H9 (cell line): Measurements from ENCODE around the gene DTWD1. TPM values are rescaled to one million over a fixed set of nuclear protein-coding genes. Genes with fewer than 3 reads are reported as not detected.

ENCODE experiments used
- DNase-seq: peaks from one replicate; pipeline ENCODE4 v3.0.0-alpha.2; 2017
- H2AFZ ChIP-seq: one replicate; pipeline ENCODE4 v1.6.1; 2013; ENCODE audit warnings: mild to moderate bottlenecking, low read length, control low read depth, moderate library complexity
- H2AK5ac ChIP-seq: 2 replicates; pipeline ENCODE4 v1.6.1; 2013; ENCODE audit warnings: low read length, control low read depth, mixed read lengths; ENCODE audit not compliant: insufficient read length
- H2BK120ac ChIP-seq: one replicate; pipeline ENCODE4 v1.6.1; 2013; ENCODE audit warnings: low read depth, mild to moderate bottlenecking, low read length, control low read depth, inconsistent platforms; ENCODE audit not compliant: poor library complexity, severe bottlenecking
- H2BK12ac ChIP-seq: 2 replicates; pipeline ENCODE4 v1.6.1; 2013; ENCODE audit warnings: low read length, control low read depth, mixed read lengths, low read depth; ENCODE audit not compliant: insufficient read length
- H2BK15ac ChIP-seq: 2 replicates; pipeline ENCODE4 v1.6.1; 2013; ENCODE audit warnings: low read depth, low read length, control low read depth
- H2BK20ac ChIP-seq: one replicate; pipeline ENCODE4 v1.6.1; 2013; ENCODE audit warnings: low read depth, mild to moderate bottlenecking, low read length, control low read depth, inconsistent platforms; ENCODE audit not compliant: poor library complexity, severe bottlenecking
- H2BK5ac ChIP-seq: 2 replicates; pipeline ENCODE4 v1.6.1; 2013; ENCODE audit warnings: low read length, control low read depth, mixed read lengths; ENCODE audit not compliant: insufficient read length
- H3K14ac ChIP-seq: 2 replicates; pipeline ENCODE4 v1.6.1; 2013; ENCODE audit warnings: low read length, control low read depth; ENCODE audit not compliant: insufficient read depth
- H3K18ac ChIP-seq: 2 replicates; pipeline ENCODE4 v1.6.1; 2013; ENCODE audit warnings: low read depth, mild to moderate bottlenecking, mixed read lengths, low read length, control low read depth; ENCODE audit not compliant: insufficient read length
- H3K23ac ChIP-seq: 2 replicates; pipeline ENCODE4 v1.6.1; 2013; ENCODE audit warnings: low read length, control low read depth, mixed read lengths, low read depth; ENCODE audit not compliant: insufficient read length
- H3K23me2 ChIP-seq: 2 replicates; pipeline ENCODE4 v1.6.1; 2013; ENCODE audit warnings: low read depth, mild to moderate bottlenecking, mixed read lengths, low read length, control low read depth; ENCODE audit not compliant: insufficient read length, poor library complexity, severe bottlenecking
- H3K27ac ChIP-seq: 2 replicates; pipeline ENCODE4 v1.5.1; 2013; ENCODE audit warnings: low read length, control low read depth, mixed read lengths, low read depth; ENCODE audit not compliant: insufficient read length
- H3K27me3 ChIP-seq: 2 replicates; pipeline ENCODE4 v1.6.1; 2013; ENCODE audit warnings: low read length, control low read depth, inconsistent platforms; ENCODE audit not compliant: insufficient read depth
- H3K4ac ChIP-seq: 2 replicates; pipeline ENCODE4 v1.6.1; 2013; ENCODE audit warnings: low read depth, mild to moderate bottlenecking, control low read depth, inconsistent platforms, low read length, moderate library complexity
- H3K4me1 ChIP-seq: 2 replicates; pipeline ENCODE4 v1.6.1; 2013; ENCODE audit warnings: low read length, control low read depth, inconsistent platforms; ENCODE audit not compliant: insufficient read depth
- H3K4me2 ChIP-seq: 2 replicates; pipeline ENCODE4 v1.6.1; 2013; ENCODE audit warnings: low read length, control low read depth, mixed read lengths; ENCODE audit not compliant: insufficient read length, insufficient read depth
- H3K56ac ChIP-seq: 2 replicates; pipeline ENCODE4 v1.6.1; 2013; ENCODE audit warnings: low read depth, mild to moderate bottlenecking, mixed read lengths, low read length, control low read depth; ENCODE audit not compliant: insufficient read length
- H3K79me1 ChIP-seq: 2 replicates; pipeline ENCODE4 v1.6.1; 2013; ENCODE audit warnings: low read depth, mild to moderate bottlenecking, moderate library complexity, low read length, control low read depth, inconsistent platforms; ENCODE audit not compliant: insufficient read depth, poor library complexity, severe bottlenecking
- H3K79me2 ChIP-seq: 2 replicates; pipeline ENCODE4 v1.6.1; 2013; ENCODE audit warnings: low read length, control low read depth, inconsistent platforms; ENCODE audit not compliant: insufficient read depth
- H3K9ac ChIP-seq: 2 replicates; pipeline ENCODE4 v1.6.1; 2013; ENCODE audit warnings: low read length, control low read depth, mixed read lengths; ENCODE audit not compliant: insufficient read length; ENCODE audit errors: extremely low read depth
- H3K9me3 ChIP-seq: one replicate; pipeline ENCODE4 v1.6.1; 2013; ENCODE audit warnings: low read depth, low read length, inconsistent platforms; ENCODE audit not compliant: control insufficient read depth
- H3T11ph ChIP-seq: one replicate; pipeline ENCODE4 v1.6.1; 2013; ENCODE audit warnings: mild to moderate bottlenecking, low read length, control low read depth, inconsistent platforms
- H4K20me1 ChIP-seq: one replicate; pipeline ENCODE4 v1.6.1; 2013; ENCODE audit not compliant: control insufficient read depth, insufficient read length, insufficient read depth
- H4K5ac ChIP-seq: 2 replicates; pipeline ENCODE4 v1.6.1; 2013; ENCODE audit warnings: low read depth, mild to moderate bottlenecking, mixed read lengths, low read length, control low read depth; ENCODE audit not compliant: insufficient read length
- H4K8ac ChIP-seq: replicated peaks from 2 replicates; pipeline ENCODE4 v1.6.1; 2013; ENCODE audit warnings: low read length, control low read depth, mixed read lengths, low read depth; ENCODE audit not compliant: insufficient read length
- H4K91ac ChIP-seq: 2 replicates; pipeline ENCODE4 v1.6.1; 2013; ENCODE audit warnings: low read depth, mild to moderate bottlenecking, moderate library complexity, mixed read lengths, low read length, control low read depth; ENCODE audit not compliant: insufficient read length
- H3K27ac Mint-ChIP-seq, 3 experiments: 2 replicates in 2 of 3; 3 replicates in 1 of 3; pipeline ENCODE4 v1.8.0; 2020 to 2021; ENCODE audit warnings: mixed read lengths in 3 of 3, mild to moderate bottlenecking in 1 of 3, moderate library complexity in 1 of 3
- H3K27me3 Mint-ChIP-seq: 2 replicates; pipeline ENCODE4 v1.8.0; 2021; ENCODE audit warnings: low read depth, mild to moderate bottlenecking, moderate library complexity, mixed read lengths
- H3K36me3 Mint-ChIP-seq, 3 experiments: 2 replicates in 2 of 3; 3 replicates in 1 of 3; pipeline ENCODE4 v1.8.0; 2020 to 2021; ENCODE audit warnings: low read depth in 3 of 3, mixed read lengths in 3 of 3; ENCODE audit not compliant: insufficient read depth in 1 of 3
- H3K4me1 Mint-ChIP-seq, 2 experiments: 2 replicates each; pipeline ENCODE4 v1.8.0; 2020; ENCODE audit warnings: mixed read lengths in 2 of 2
- H3K4me3 Mint-ChIP-seq, 2 experiments: 2 replicates in 1 of 2; 3 replicates in 1 of 2; pipeline ENCODE4 v1.8.0; 2020 to 2021; ENCODE audit warnings: mild to moderate bottlenecking in 2 of 2, mixed read lengths in 2 of 2, moderate library complexity in 1 of 2
- H3K9me3 Mint-ChIP-seq, 2 experiments: 2 replicates in 1 of 2; 3 replicates in 1 of 2; pipeline ENCODE4 v1.8.0; 2020; ENCODE audit warnings: mild to moderate bottlenecking in 2 of 2, mixed read lengths in 2 of 2, moderate library complexity in 1 of 2
- WGBS: extraction: QIAGEN DNeasy Blood & Tissue Kit; methylation state at CpG from one replicate; pipeline ENCODE4 v1.1.7; 2013; ENCODE audit warnings: missing lambda C conversion rate, low lambda C conversion rate, mixed read lengths; ENCODE audit not compliant: insufficient read length; ENCODE audit errors: extremely low coverage; 5-methylcytosine and 5-hydroxymethylcytosine counted together
- total RNA-seq: library from RNA; stranded (reverse); gene quantifications from 2 replicates; pipeline ENCODE4 v1.2.1, GENCODE V29; 2021
- TF ChIP-seq, protein P1 (sequence below): fragments of 200-600 bp; sonication (generic); conservative IDR thresholded peaks from 3 replicates; pipeline ENCODE4 v1.8.0; 2021; ENCODE audit warnings: antibody characterized with exemption, mild to moderate bottlenecking

Gene DTWD1
- total RNA-seq, 1 experiment from 2014 or later, result 26.7 TPM

DNA sequence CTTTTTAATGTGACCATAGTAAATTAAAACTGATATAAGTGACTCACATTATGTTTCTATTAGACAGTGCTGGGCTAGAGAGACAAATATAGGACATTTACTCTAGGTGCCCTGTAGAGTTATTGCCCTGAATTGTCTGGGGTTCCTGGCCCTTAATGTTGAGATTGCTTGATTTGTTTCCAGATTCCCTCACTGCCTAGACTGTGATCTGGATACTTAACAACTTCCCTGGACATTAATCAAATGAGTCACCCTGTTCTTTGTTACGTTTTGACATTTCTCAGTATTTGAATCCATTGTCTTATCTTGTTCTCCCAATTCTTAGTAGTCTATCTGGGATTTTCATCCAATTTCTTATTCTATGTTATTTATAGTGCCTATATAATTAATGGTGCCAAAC, 65.8 kb downstream of the DTWD1 start:
- Histone ChIP-seq H2AFZ (no peak overlapping the region), H4K20me1 (no peaks in the 10 kb centered on the region), H3K14ac (no peak overlapping the region), H3T11ph (no peak overlapping the region), H2BK15ac (no peak overlapping the region), H3K4ac (no peak overlapping the region), H3K9ac (no peak overlapping the region), H3K18ac (no peak overlapping the region), H2BK120ac (no peak overlapping the region), H4K5ac (no peak overlapping the region), H3K23me2 (no peaks in the 10 kb centered on the region), H3K4me1 (no peaks in the 10 kb centered on the region), H2BK12ac (no peak overlapping the region), H3K27ac (no peak overlapping the region), H4K91ac (no peak overlapping the region), H3K4me2 (no peak overlapping the region), H3K27me3 (no peaks in the 10 kb centered on the region), H2BK5ac (no peak overlapping the region), H3K56ac (no peak overlapping the region), H3K9me3 (no peaks in the 10 kb centered on the region), H2AK5ac (no peak overlapping the region), H3K79me1 (no peaks in the 10 kb centered on the region), H3K23ac (no peak overlapping the region), H4K8ac (no peak overlapping the region), H3K79me2 (no peaks in the 10 kb centered on the region), H2BK20ac (no peak overlapping the region)
- DNase-seq, result no peak
- Mint-ChIP-seq H3K27ac (no peak overlapping the region), H3K36me3 (no peaks in the 10 kb centered on the region), H3K4me1 (no peaks in the 10 kb centered on the region), H3K9me3 (no peaks in the 10 kb centered on the region; a peak in 1 of 5 replicates), H3K4me3 (no peak overlapping the region), H3K27me3 (no peaks in the 10 kb centered on the region)
- no CpG with 5 or more reads among the region's 1 CpG for WGBS
- TF ChIP-seq, protein P1, sequence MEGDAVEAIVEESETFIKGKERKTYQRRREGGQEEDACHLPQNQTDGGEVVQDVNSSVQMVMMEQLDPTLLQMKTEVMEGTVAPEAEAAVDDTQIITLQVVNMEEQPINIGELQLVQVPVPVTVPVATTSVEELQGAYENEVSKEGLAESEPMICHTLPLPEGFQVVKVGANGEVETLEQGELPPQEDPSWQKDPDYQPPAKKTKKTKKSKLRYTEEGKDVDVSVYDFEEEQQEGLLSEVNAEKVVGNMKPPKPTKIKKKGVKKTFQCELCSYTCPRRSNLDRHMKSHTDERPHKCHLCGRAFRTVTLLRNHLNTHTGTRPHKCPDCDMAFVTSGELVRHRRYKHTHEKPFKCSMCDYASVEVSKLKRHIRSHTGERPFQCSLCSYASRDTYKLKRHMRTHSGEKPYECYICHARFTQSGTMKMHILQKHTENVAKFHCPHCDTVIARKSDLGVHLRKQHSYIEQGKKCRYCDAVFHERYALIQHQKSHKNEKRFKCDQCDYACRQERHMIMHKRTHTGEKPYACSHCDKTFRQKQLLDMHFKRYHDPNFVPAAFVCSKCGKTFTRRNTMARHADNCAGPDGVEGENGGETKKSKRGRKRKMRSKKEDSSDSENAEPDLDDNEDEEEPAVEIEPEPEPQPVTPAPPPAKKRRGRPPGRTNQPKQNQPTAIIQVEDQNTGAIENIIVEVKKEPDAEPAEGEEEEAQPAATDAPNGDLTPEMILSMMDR, result no peak
